Activated naive CD4-positive, alpha-beta T cell treated with anti-CD3 and anti-CD28 coated beads, Interleukin-2, amount 50 U/mL, for 72 hours (primary cell): ENCODE results near the gene SIPA1L2. TPM values are rescaled to one million over a fixed set of nuclear protein-coding genes. Genes with fewer than 3 reads are reported as not detected.

ENCODE experiments used
- ATAC-seq, 2 donors: fragments of 150-1000 bp; cut with Tn5 transposase; 2 replicates each; pipeline ENCODE4 v1.10.0; 2021; ENCODE audit warnings: mild to moderate bottlenecking in 2 of 2, moderate library complexity in 2 of 2
- DNase-seq, 2 donors: peaks; one replicate each; pipeline ENCODE4 v3.0.0; 2021 to 2022; ENCODE audit warnings: low spot score in 2 of 2
- H3K27ac Mint-ChIP-seq, 2 donors: one replicate each; pipeline ENCODE4 v1.8.0; 2022; ENCODE audit warnings: mild to moderate bottlenecking in 2 of 2, mixed read lengths in 2 of 2
- H3K36me3 Mint-ChIP-seq, 2 donors: one replicate each; pipeline ENCODE4 v1.8.0; 2022; ENCODE audit warnings: mixed read lengths in 2 of 2
- H3K9me3 Mint-ChIP-seq, 2 donors: one replicate each; pipeline ENCODE4 v1.8.0; 2022; ENCODE audit warnings: mixed read lengths in 2 of 2
- total RNA-seq, 2 donors: library from RNA; stranded (reverse); gene quantifications; one replicate each; pipeline ENCODE4 v1.2.3, GENCODE V29; 2022

SIPA1L2 gene
- total RNA-seq, 2 donors from 2014 or later: 4.4 to 10.8 TPM

DNA sequence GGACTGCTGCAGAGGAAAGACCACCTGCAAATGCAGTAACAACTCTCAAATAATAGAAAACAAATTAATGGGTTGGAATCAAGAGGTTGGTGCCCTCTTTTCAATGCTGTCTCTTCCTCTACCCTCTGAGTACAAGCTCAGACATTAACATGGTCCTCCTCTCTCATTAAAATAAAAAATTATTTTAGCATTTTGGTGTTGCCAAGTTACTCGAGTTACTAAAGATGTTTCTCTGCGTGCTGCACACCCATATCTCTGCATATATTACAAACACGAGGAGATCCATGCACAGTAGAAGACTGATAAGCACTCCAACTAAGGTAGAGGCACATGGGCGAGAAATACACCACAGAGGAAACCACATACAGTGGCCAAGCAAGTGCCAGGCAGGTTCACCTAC is 21.5 kb downstream of the SIPA1L2 start:
- no peak overlapping the region for H3K27ac Mint-ChIP-seq
- peaks cover 0 to 13% of the 10 kb centered on the region in 2 donors for H3K36me3 Mint-ChIP-seq
- ATAC-seq (no peak), DNase-seq (no peak)
- H3K9me3 Mint-ChIP-seq: peaks cover 0 to 5% of the 10 kb centered on the region in 2 donors

DNA sequence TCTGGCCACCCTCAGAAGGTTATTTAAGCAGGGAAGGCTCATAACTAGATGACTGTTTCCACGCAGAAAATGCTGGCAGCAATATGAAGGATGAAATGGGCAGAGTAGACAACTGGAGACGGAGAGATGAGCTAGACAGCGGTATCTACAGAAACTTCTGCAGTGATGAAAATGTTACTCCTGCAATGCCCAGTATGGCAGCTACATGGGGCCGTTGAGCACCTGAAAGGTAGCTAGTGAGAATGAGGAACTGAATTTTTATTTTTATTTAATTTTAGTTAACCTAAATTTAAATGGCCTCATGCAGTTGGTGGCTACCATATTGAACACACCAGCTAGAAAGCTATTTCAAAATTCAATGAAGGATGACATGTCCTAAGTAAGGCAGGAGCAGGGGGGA is 27.3 kb downstream of the SIPA1L2 start:
- ATAC-seq (no peak), DNase-seq (no peak)
- Mint-ChIP-seq H3K9me3 (peaks cover 4 to 15% of the 10 kb centered on the region in 2 donors), H3K36me3 (peaks cover 5 to 20% of the 10 kb centered on the region in 2 donors), H3K27ac (no peak overlapping the region)

DNA sequence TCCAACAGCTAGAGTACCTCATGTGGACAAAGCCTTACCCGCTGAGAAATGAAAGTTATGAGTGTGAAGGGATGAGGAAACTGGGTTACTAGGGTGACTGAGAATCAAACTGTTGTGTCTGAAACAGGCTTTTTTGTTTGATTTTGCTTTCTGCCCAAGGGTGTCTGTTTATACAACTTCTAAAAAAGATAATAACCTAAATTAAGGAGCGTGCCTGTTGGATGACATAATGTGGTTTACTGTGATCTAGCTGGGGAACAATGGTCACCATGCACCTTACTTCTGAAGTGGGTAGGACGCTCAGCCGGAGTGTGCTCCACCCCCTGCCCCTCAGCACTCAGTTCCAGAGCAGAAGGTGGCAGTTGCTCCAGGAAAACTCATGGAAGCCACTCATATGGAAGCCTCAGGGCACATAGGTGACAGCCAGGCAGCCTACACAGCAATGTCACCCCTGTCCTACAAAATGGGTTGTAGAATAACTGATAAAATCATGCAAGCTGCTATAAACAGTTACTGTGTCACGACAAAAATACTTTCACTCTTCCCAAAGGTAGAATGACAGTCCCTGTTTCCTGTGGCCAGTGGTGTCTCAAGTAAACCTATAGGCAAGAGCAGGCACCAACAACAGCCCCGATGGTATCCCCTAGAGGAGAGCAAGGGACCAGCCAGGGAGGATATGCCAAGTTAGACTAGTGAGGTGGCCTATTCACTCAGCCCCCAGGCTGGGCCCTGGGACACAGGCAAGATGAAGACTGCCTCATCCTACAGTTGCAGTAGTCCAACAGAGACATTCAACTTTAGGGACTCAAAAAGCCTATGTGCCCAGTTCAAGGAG is 29.3 kb downstream of the SIPA1L2 start:
- ATAC-seq (peak in 1 of 2 donors; percentile 88), DNase-seq (no peak)
- H3K36me3 Mint-ChIP-seq: peaks cover 5 to 20% of the 10 kb centered on the region in 2 donors
- peaks cover 4 to 15% of the 10 kb centered on the region in 2 donors for H3K9me3 Mint-ChIP-seq
- H3K27ac Mint-ChIP-seq: peak overlapping the region in 1 of 2 donors; percentile 52

DNA sequence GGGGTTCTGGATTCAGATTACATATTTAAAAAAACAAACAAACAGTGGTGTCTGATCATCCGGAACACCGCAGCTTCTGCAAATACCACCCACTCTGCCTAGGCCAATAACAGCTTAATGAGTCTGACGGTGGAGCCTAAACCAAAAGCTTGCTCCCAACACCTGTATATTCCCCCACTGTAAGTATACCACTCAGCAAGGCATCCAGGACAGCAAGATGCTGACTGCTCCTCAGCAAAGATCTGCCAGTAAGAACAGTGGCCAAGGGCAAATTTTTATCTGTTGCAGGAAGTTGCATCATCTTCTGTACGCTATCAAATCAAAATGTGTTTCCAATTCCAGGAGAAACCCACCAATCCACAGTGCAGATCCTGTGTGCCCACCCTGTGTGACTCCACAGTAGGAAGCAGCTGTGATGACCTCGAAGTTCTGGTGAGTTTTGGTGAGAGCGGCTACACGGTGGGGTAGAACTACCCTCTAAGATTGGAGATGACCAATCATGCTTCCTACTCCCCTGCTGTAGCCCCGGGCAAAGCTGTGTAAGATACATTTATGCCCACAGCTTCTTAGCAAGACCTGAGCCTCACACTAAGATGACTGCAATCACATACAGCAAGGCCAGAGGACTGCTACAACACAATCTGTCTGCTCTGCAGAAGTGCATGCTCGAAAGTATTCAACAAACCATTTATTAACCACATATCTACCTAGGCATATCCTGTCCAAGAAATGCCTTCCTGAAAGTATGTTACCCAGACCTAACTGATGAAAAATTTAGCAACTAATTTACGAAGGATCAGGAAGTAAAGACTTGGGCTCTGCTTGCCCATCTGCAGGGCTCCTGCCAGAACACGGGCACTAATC is 30.5 kb downstream of the SIPA1L2 start:
- no peak for DNase-seq
- Mint-ChIP-seq H3K27ac (no peak overlapping the region), H3K36me3 (peaks cover 5 to 16% of the 10 kb centered on the region in 2 donors), H3K9me3 (peaks cover 4 to 15% of the 10 kb centered on the region in 2 donors)
- no peak for ATAC-seq

DNA sequence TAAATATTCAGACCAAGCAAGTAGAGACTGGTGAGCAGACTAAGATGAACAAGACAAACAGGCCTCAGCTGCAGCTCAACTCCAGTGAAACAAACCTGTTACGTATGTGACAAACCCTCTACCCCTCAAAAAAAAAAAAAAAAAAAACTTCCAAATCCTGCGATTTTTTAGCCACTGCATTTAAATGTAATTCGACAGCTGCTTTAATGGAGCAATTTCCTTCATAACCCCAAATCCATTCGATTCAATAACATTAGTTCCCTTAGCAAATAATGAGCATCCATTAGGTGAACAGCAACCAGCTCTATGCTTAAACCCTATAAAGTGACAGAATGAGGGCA is 31.1 kb downstream of the SIPA1L2 start:
- Mint-ChIP-seq H3K36me3 (peaks cover 5 to 10% of the 10 kb centered on the region in 2 donors), H3K9me3 (peaks cover 4 to 11% of the 10 kb centered on the region in 2 donors), H3K27ac (no peak overlapping the region)
- ATAC-seq (no peak), DNase-seq (no peak)

DNA sequence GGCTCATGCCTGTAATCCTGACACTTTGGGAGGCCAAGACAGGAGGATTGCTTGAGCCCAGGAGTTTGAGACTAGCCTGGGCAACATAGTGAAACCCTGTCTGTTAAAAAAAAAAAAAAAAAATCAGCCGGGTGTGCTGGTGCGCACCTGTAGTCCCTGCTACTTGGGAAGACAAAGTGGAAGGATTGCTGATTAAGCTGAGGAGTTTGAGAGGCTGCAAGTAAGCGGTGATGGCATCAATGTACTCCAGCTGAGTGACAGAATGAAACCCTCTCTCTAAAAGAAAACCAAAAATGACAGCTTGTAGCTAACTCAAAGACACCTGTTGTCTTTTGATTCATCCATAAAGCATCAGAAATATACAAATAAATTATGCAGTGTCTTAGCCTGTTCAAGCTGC is 31.8 kb downstream of the SIPA1L2 start:
- Mint-ChIP-seq H3K27ac (no peak overlapping the region), H3K36me3 (peaks cover 4% of the 10 kb centered on the region in 2 donors), H3K9me3 (peaks cover 3 to 8% of the 10 kb centered on the region in 2 donors)
- ATAC-seq (no peak), DNase-seq (no peak)

DNA sequence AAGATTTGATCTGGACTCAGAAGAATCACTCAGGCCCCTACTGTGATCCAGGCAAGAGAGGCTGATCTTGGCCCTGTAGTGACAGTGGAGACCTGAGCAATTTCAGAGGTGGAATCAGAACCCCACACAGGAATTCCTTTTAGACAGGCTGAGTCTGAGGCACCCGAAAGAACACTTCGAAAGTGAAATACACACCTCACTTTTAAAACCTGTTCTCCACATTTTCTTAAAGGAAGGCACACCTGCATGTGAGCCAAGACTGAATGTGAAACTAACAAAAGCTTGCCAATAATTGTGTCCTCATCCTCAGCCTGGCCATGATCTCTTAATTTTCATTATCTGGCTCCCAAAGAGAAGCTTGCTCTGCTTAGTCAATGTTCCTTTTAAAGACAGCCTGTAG is 32.2 kb downstream of the SIPA1L2 start:
- ATAC-seq (no peak), DNase-seq (no peak)
- Mint-ChIP-seq H3K36me3 (peaks cover 0 to under 1% of the 10 kb centered on the region in 2 donors), H3K27ac (no peak overlapping the region), H3K9me3 (peaks cover 0 to 4% of the 10 kb centered on the region in 2 donors)

DNA sequence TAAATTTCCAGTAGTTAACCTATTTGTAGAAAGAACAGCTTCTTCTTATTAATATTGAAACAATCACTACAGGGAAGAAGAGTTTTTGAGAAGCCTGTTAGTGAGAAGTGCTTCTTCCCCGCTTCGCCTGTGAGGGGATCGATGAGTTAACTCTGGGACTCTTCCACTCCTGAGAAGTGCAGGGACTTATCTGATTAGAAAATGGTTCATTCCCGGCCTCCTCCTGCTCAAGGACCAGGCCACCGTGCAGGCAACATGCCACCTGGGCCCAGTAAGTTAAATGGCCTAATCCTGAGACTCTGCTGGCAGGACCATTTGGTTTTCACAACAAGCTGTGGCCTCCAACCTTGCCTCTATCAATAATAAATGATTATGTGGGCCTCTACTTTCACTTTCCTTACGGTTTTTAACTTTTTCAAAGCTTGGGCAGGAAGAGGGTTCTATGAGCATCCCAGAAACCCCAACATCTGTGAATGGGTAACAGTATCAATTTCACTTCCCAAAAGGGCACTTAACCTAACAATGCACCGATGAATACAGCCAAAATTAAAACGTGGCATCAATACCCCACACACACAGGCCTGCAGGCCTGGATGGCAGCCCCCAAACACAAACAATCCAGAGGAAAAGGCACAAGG is 33.1 kb downstream of the SIPA1L2 start:
- DNase-seq (no peak), ATAC-seq (no peak)
- peaks cover 0 to under 1% of the 10 kb centered on the region in 2 donors for H3K9me3 Mint-ChIP-seq
- no peak overlapping the region for H3K27ac Mint-ChIP-seq
- H3K36me3 Mint-ChIP-seq: no peaks in the 10 kb centered on the region

DNA sequence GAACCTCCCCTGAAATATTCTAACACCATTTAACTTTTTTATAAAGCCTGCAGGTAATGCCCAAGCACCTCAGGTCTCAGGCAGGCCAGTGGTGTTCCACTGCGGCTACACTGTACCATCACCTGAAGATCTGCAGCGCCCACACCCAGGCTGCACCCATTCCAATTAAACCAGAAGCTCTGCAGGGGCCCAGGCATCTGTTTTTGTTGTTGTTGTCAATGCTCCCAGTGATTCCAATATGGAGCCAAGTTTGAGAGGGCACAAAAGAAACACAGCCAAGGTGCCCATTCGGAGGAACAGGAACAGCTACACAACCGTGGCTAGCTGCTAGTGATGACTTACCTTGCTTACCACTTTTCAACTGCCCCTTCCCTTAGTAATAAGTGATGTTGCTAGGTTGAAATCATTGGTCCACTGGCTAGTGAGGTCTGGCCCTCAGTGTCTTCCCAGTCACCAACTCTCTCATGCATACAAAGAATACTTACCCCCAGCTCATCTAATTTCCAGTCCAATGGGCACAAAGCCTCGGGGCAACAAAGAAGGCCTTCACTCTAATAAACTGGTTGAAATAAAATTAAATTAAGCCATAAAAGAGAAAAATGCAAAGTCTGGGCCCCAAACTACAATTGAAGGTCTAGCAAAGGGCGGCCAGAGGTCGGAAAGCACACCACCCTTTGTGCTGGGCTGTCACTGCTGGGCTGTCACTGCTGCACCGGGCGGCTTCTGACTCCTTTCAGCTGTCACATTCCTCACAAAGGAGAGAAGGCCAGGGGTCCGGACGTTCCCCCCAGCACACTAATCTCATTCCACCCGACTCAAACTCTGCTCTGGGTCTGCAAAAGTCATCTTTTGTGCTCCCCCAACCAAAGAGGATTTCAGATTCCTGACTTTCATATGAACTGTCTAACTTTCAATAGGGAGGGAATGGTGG is 34.9 kb downstream of the SIPA1L2 start:
- Mint-ChIP-seq H3K36me3 (peaks cover 0 to 5% of the 10 kb centered on the region in 2 donors), H3K27ac (no peak overlapping the region), H3K9me3 (peaks cover 0 to 2% of the 10 kb centered on the region in 2 donors)
- no peak for ATAC-seq
- DNase-seq: no peak

DNA sequence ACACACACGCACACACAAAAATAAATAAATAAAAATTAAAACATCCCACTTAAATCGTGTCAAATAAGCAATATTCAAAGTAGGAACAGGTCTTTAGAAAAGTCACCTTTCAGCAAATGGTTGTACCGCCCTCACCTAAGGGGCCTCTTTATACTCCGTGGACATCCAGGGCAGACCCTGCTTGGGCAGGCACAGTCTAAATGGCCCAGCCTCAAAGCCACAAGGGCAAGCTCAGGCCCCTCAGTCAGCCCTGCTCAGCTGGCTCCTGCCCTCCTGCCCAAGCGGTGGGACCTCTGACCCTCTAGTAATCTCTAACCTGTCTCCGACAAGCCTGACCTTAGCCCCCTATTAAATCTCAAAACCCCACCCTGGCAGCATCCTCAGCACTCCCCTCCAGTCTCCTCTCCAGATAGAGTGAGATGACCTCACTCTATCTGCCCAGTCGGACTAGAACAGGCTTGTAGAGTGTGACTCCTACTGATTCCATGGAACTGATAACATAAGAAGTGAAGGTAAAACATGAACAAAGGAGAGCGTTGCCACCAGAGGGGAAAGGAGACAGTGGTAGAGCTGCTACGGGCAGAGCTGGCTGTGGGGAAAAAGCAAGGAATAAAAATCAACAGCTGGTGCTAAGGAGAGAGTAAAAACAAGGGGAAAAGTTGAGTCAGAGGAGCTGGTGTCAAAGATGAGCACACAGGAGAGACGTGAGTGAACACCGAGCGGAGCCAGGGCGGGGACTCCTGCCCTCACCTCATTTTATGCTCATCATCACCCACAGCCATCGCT is 36.0 kb downstream of the SIPA1L2 start:
- Mint-ChIP-seq H3K9me3 (peaks cover 0 to 11% of the 10 kb centered on the region in 2 donors), H3K27ac (peak overlapping the region in 1 of 2 donors; percentile 1), H3K36me3 (peaks cover 5 to 16% of the 10 kb centered on the region in 2 donors)
- ATAC-seq: peak; percentile 59
- DNase-seq: no peak

DNA sequence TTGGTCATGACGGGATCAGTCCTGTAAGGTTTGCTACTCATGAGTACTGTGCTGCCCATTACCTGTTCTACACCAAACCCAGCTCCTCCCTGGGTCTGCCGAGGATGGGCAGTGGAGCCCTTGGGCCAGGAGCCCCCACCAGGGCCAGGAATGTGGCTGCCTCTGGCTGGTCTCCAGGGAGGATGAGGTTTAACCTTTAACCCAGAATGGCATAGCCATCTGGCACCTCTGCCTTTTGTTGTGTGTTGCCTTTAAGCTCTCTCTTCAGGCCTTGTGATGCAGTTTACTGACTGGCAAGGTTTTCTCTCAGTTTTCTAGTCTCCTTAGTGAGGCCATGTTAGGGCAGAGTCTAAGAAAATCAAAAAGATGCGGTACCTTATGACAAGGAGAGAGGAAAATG is 38.6 kb downstream of the SIPA1L2 start:
- no peak for DNase-seq
- H3K27ac Mint-ChIP-seq: no peak overlapping the region
- H3K36me3 Mint-ChIP-seq: peaks cover 16 to 36% of the 10 kb centered on the region in 2 donors
- no peak for ATAC-seq
- peaks cover 10 to 25% of the 10 kb centered on the region in 2 donors for H3K9me3 Mint-ChIP-seq

DNA sequence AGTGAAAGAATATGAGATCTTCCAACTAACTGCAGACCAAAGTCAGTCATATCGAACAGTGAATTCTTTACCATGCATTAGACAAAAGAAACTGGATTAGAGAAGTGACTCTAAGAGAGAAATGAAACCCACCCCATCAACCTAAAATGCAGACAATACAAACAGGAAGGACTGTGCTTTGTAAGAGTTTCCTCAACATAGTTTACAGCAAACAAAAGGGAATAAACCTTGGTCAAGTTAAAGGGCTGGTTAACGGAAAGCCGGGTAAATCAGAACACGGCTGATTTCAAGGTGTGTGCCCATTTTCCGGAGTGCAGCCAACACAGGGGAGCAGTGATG is 39.2 kb downstream of the SIPA1L2 start:
- Mint-ChIP-seq H3K36me3 (peaks cover 16 to 41% of the 10 kb centered on the region in 2 donors), H3K9me3 (peaks cover 10 to 25% of the 10 kb centered on the region in 2 donors), H3K27ac (no peak overlapping the region)
- no peak for ATAC-seq
- DNase-seq: no peak

DNA sequence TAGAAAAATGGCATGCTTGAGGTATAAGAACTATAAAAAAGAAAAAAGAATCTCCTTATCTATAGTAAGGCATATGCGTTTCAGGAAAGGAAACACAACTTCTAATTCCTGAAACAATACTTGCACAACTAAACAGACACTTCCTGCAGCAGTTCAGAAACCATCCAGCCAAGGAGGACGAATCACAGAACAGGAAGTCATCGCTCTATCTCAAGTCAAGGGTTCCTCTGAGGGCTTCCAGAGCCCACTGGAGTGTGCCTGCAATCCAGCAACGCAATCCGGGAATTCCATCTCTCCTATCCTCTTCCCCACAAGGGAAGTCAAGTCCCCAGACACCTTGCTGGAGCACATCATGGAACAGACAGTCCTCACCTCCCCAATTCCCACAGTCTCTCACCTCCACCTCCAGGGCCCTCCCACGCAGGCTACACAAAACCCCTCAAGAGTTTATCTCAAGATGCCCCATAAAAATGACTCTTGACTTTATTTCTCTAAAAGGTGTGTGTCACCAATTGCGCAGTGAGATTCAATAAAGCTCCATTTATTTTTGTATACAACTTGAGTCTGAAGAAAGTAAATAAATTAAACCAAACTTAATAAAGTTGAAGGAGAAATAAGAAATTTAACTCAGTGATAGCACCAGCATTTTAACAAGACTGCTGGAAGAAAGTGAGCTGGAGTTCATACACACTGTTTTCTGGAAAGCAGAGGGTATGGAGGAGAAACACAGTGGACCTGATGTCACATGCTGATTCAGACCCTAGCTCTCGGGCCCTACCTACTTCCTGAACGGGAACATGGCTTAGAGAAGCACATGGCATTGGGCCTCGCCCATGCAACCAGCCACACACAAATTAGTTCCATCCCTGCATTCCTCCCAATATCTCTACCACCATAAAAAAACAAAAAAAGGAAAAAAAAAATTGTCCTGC is 39.9 kb downstream of the SIPA1L2 start:
- H3K9me3 Mint-ChIP-seq: peaks cover 10 to 25% of the 10 kb centered on the region in 2 donors
- no peak overlapping the region for H3K27ac Mint-ChIP-seq
- peaks cover 16 to 44% of the 10 kb centered on the region in 2 donors for H3K36me3 Mint-ChIP-seq
- ATAC-seq: no peak
- no peak for DNase-seq

DNA sequence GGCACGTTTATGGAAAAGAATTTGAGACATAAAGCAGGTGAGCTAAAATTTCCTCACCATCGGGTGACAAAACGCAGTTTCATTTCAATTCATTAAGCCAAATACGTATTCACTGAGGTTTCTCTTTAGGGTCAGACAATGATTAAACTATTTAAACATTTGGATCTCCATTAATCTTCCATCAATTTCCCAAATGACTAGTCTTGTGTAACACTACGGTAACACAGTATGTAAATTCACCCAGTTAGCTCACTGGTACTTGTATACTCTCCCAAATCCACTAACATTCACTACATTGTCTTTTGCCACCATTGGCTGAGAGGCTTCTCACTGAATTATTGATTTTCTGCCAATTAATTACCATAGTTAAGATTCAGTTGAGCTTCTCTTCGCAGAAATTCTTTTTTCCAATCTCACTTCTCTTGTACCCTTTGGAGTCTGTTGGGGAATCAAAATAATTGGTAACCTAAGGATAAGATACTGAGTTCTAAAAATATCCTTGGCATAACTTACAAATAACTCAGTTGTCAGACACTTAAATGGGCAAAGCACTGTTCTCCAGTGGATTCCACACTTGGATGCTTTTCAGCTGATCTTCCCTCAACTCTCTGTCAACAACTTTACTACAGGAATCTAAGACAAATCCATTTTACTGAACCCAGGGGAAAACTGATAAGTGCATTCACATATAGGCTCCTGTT is 40.7 kb downstream of the SIPA1L2 start:
- H3K36me3 Mint-ChIP-seq: peaks cover 16 to 44% of the 10 kb centered on the region in 2 donors
- H3K27ac Mint-ChIP-seq: no peak overlapping the region
- peaks cover 10 to 25% of the 10 kb centered on the region in 2 donors for H3K9me3 Mint-ChIP-seq
- DNase-seq: no peak
- ATAC-seq: no peak
